Fibroblast of lung (primary cell): ENCODE results near the gene KRTAP21-3. TPM values are rescaled to one million over a fixed set of nuclear protein-coding genes. Genes with fewer than 3 reads are reported as not detected.

ENCODE experiments used
- DNase-seq, 2 donors: peaks; one replicate each; pipeline versions ENCODE4 v3.0.0 to v3.0.0-alpha.2; 2010; ENCODE audit warnings: low read depth in 2 of 2
- H2AFZ ChIP-seq: 2 replicates; pipeline ENCODE4 v1.5.1; 2012; ENCODE audit warnings: low read length, control low read depth, inconsistent platforms
- H3K27ac ChIP-seq: 2 replicates; pipeline ENCODE4 v1.5.1; 2011; ENCODE audit warnings: low read length, control low read depth; ENCODE audit not compliant: insufficient read depth
- H3K27me3 ChIP-seq: 2 replicates; pipeline ENCODE4 v1.5.1; 2011; ENCODE audit warnings: mild to moderate bottlenecking, low read length; ENCODE audit not compliant: control insufficient read depth, insufficient read depth
- H3K36me3 ChIP-seq: 2 replicates; pipeline ENCODE4 v1.5.1; 2011; ENCODE audit warnings: low read length; ENCODE audit not compliant: control insufficient read depth, insufficient read depth
- H3K4me1 ChIP-seq: 2 replicates; pipeline ENCODE4 v1.5.1; 2011; ENCODE audit warnings: low read length; ENCODE audit not compliant: control insufficient read depth, insufficient read depth; ENCODE audit errors: extremely low read depth
- H3K4me2 ChIP-seq: 2 replicates; pipeline ENCODE4 v1.5.1; 2011; ENCODE audit warnings: low read length, control low read depth; ENCODE audit not compliant: insufficient read depth; ENCODE audit errors: extremely low read depth
- H3K4me3 ChIP-seq, 4 experiments: fragments of 200-600 bp in 1 of 4; sonication (generic) in 1 of 4; replicated peaks in 1 of 4; 2 replicates each; pipeline ENCODE4 v1.5.1; 2011 to 2016; ENCODE audit warnings: low read length in 4 of 4, low read depth in 3 of 4, mild to moderate bottlenecking in 3 of 4, control low read depth in 2 of 4, inconsistent platforms in 1 of 4, mixed read lengths in 1 of 4; ENCODE audit not compliant: insufficient read depth in 1 of 4; ENCODE audit errors: control extremely low read depth in 1 of 4
- H3K79me2 ChIP-seq: 2 replicates; pipeline ENCODE4 v1.5.1; 2012; ENCODE audit warnings: mild to moderate bottlenecking, low read length, inconsistent platforms; ENCODE audit not compliant: control insufficient read depth, insufficient read depth
- H3K9ac ChIP-seq: 2 replicates; pipeline ENCODE4 v1.5.1; 2011; ENCODE audit warnings: mild to moderate bottlenecking, low read length, control low read depth; ENCODE audit not compliant: insufficient read depth
- H3K9me3 ChIP-seq: 2 replicates; pipeline ENCODE4 v1.5.1; 2012; ENCODE audit warnings: low read depth, low read length; ENCODE audit not compliant: control insufficient read depth, insufficient read depth
- H4K20me1 ChIP-seq: 2 replicates; pipeline ENCODE4 v1.5.1; 2011; ENCODE audit warnings: low read length; ENCODE audit not compliant: control insufficient read depth, insufficient read depth; ENCODE audit errors: extremely low read depth
- CTCF ChIP-seq, 2 donors: IDR thresholded peaks in 1 of 2; conservative IDR thresholded peaks in 1 of 2; 1 replicate in 1 of 2; 2 replicates in 1 of 2; pipeline ENCODE4 v1.5.1; 2011 to 2012; ENCODE audit warnings: low read length in 2 of 2, control low read depth in 1 of 2, inconsistent platforms in 1 of 2, low read depth in 1 of 2, mild to moderate bottlenecking in 1 of 2
- EZH2 ChIP-seq: IDR thresholded peaks from 2 replicates; pipeline ENCODE4 v1.5.1; 2012; ENCODE audit warnings: low read length, control low read depth, mild to moderate bottlenecking; ENCODE audit errors: missing control alignments
- polyA plus RNA-seq, 2 donors: library from polyadenylated mRNA; depleted of rRNA in 1 of 2; stranded (reverse) in 1 of 2; unstranded in 1 of 2; fragments of >200 nt; gene quantifications; 2 replicates each; pipeline ENCODE4 v1.2.1, GENCODE V29; 2011 to 2012; ENCODE audit warnings: missing spikeins in 1 of 2
- total RNA-seq: library from RNA; depleted of rRNA; stranded (reverse); fragments of >200 nt; gene quantifications from 2 replicates; pipeline ENCODE4 v1.2.1, GENCODE V29; 2014

KRTAP21-3 gene
- total and polyA plus RNA-seq, 2 donors (not counting 1 experiment from before 2014, with no cell fraction given), result not detected

DNA sequence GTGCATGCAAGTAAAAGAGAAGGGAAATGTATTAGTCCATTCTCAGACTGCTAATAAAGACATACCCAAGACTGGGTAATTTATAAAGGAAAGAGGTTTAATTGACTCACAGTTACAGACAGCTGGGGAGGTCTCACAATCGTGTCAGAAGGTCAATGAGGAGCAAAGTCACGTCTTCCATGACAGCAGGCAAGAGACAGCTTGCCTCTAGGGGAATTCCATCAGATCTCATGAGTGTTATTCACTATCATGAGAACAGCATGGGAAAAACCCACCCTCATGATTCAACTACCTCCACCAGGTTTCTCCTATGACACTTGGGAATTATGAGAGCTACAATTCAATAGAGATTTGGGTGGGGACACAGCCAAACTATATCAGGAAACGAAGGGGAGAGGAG lies 8.1 kb downstream of the KRTAP21-3 start:
- Histone ChIP-seq H3K27me3 (no peaks in the 10 kb centered on the region), H4K20me1 (no peaks in the 10 kb centered on the region), H3K79me2 (no peaks in the 10 kb centered on the region), H3K9ac (no peak overlapping the region), H3K4me2 (no peak overlapping the region), H3K27ac (no peak overlapping the region), H2AFZ (no peak overlapping the region), H3K9me3 (no peaks in the 10 kb centered on the region), H3K4me3 (no peak overlapping the region), H3K36me3 (no peaks in the 10 kb centered on the region), H3K4me1 (no peaks in the 10 kb centered on the region)
- no peak for TF ChIP-seq EZH2
- no peak for TF ChIP-seq CTCF (conservative IDR thresholded peaks at IDR 0.05 in 1 of 2, IDR thresholded peaks at IDR 0.05 in 1 of 2; ENCODE audit: low read depth in 1 of 2, low read length in 2 of 2)
- DNase-seq, result no peak

GRCh38 chr21:30707409-30707808 lies 11.2 kb downstream of the KRTAP21-3 start:
- no peak overlapping the region for H3K4me3 ChIP-seq
- no peak overlapping the region for H3K9ac ChIP-seq
- H3K27ac ChIP-seq, result no peak overlapping the region
- no peak overlapping the region for H2AFZ ChIP-seq
- TF ChIP-seq CTCF (conservative IDR thresholded peaks at IDR 0.05 in 1 of 2, IDR thresholded peaks at IDR 0.05 in 1 of 2; ENCODE audit: low read depth in 1 of 2, low read length in 2 of 2), result no peak
- TF ChIP-seq EZH2, result no peak
- no peaks in the 10 kb centered on the region for H3K36me3 ChIP-seq
- no peak for DNase-seq
- no peaks in the 10 kb centered on the region for H3K9me3 ChIP-seq
- H3K79me2 ChIP-seq, result no peaks in the 10 kb centered on the region
- H4K20me1 ChIP-seq, result no peaks in the 10 kb centered on the region
- no peaks in the 10 kb centered on the region for H3K4me1 ChIP-seq
- H3K27me3 ChIP-seq, result no peaks in the 10 kb centered on the region
- no peak overlapping the region for H3K4me2 ChIP-seq

DNA sequence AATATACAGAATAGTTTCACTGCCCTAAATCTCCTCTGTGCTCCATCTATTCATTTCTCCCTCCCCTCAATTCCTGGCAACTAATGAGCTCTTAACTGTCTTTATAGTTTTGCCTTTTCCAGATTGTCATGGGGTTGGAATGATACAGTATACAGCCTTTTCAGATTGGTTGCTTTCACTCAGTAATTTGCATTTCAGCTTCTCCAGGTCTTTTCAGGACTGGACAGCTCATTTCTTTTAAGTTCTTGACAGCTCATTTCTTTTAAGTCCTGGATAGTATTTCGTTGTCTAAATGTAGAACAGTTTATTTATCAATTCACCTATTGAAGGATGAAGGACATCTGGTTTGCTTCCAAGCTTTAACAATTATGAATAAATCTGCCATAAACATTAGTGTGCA lies 22.6 kb downstream of the KRTAP21-3 start:
- Histone ChIP-seq H3K4me3 (no peak overlapping the region), H3K27ac (no peak overlapping the region), H2AFZ (no peak overlapping the region), H3K9me3 (no peaks in the 10 kb centered on the region), H3K36me3 (no peaks in the 10 kb centered on the region), H3K27me3 (no peaks in the 10 kb centered on the region), H4K20me1 (no peaks in the 10 kb centered on the region), H3K4me1 (no peaks in the 10 kb centered on the region), H3K9ac (no peak overlapping the region), H3K79me2 (no peaks in the 10 kb centered on the region), H3K4me2 (no peak overlapping the region)
- no peak for DNase-seq
- TF ChIP-seq EZH2, result no peak
- no peak for TF ChIP-seq CTCF (conservative IDR thresholded peaks at IDR 0.05 in 1 of 2, IDR thresholded peaks at IDR 0.05 in 1 of 2; ENCODE audit: low read depth in 1 of 2, low read length in 2 of 2)
